ENCODE data around the gene SCGB1A1.

Gene SCGB1A1

DNA sequence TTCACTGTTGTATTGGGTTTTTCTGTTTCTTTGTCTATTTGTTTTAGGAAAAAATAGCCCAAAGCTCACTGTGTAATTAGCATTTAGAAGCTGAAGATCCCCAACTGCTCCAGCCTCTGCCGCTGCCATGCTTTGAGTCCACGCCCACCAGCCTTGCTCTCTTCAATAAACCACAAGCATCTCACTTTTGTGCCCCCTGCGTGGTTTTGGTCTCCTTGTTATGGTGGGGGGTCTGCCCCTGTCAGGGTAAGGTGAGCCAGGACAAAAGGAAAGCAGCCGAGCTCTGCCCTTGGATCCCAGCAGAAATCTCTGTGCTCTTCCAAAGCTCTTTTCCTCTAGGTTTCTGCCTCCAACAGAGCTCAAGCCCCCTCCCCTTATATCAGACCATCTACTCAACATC lies 4.2 kb downstream of the SCGB1A1 start:
- H3K4me3 ChIP-seq (ENCODE audit: low read depth, low read length): no peak overlapping the region

DNA sequence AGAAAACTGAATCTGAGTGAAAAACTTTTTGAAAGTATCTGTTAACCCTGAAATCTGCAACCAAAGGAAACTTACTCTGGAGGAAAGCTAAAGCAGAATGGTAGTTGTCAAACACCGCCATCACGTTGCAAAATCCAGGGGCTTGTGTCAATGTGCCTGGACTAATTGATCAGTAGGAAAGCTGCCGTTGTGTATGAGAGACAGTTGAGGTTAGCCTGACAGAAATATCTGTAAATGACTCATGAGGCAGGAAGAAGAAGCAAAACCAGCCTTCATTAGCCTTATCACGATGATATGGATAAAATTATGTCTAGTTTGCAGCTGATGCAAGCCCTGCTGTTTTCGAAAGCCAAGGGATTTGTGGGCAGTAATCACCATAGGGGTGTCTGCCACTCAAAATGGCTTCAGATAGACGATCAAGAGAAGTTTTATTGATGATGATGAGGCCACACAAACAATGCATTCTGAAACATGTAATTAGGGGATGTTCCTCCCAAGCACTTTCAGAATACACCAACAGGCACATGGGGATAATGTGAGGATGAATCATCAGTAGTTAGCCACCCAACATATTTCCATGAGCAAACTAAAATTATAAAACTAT lies 8.9 kb downstream of the SCGB1A1 start:
- H3K4me3 ChIP-seq (ENCODE audit: low read depth, low read length): no peak overlapping the region

More for the DNA sequence above, 4.2 kb downstream of the SCGB1A1 start:
- TF ChIP-seq, protein P1, sequence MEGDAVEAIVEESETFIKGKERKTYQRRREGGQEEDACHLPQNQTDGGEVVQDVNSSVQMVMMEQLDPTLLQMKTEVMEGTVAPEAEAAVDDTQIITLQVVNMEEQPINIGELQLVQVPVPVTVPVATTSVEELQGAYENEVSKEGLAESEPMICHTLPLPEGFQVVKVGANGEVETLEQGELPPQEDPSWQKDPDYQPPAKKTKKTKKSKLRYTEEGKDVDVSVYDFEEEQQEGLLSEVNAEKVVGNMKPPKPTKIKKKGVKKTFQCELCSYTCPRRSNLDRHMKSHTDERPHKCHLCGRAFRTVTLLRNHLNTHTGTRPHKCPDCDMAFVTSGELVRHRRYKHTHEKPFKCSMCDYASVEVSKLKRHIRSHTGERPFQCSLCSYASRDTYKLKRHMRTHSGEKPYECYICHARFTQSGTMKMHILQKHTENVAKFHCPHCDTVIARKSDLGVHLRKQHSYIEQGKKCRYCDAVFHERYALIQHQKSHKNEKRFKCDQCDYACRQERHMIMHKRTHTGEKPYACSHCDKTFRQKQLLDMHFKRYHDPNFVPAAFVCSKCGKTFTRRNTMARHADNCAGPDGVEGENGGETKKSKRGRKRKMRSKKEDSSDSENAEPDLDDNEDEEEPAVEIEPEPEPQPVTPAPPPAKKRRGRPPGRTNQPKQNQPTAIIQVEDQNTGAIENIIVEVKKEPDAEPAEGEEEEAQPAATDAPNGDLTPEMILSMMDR (IDR thresholded peaks at IDR 0.05; ENCODE audit: borderline replicate concordance, insufficient read depth, low read depth, low read length): no peak

DNA sequence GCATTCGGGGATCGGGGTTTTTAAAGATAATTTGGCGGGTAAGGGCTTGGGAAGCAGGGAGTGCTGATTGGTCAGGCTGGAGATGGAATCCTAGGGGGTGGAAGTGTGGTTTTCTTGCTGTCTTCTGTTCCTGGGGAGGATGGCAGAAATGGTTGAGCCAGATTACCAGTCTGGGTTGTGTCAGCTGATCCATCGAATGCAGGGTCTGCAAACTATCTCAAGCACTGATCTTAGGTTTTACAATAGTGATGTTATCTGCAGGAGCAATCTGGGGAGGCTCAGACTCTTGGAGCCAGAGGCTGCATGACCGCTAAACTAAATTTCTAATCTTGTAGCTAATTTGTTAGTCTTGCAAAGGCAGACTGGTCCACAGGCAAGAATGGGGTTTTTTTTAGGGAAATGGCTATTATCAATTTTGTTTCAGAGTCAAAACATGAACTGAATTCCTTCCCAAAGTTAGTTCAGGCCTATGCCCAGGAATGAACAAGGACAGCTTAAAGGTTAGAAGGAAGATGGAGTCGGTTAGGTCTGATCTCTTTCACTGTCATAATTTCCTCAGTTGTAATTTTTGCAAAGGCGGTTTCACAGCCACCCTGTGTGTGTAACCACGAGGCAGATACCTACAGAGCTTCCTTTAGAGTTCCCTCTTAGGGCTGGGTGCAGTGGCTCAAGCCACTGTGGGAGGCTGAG lies 10.2 kb downstream of the SCGB1A1 start:
- no peak overlapping the region for H3K4me3 ChIP-seq (ENCODE audit: low read depth, low read length)
- TF ChIP-seq, protein P1 (IDR thresholded peaks at IDR 0.05; ENCODE audit: borderline replicate concordance, insufficient read depth, low read depth, low read length): no peak

More for the DNA sequence above, 8.9 kb downstream of the SCGB1A1 start:
- TF ChIP-seq, protein P1 (IDR thresholded peaks at IDR 0.05; ENCODE audit: borderline replicate concordance, insufficient read depth, low read depth, low read length): no peak

DNA sequence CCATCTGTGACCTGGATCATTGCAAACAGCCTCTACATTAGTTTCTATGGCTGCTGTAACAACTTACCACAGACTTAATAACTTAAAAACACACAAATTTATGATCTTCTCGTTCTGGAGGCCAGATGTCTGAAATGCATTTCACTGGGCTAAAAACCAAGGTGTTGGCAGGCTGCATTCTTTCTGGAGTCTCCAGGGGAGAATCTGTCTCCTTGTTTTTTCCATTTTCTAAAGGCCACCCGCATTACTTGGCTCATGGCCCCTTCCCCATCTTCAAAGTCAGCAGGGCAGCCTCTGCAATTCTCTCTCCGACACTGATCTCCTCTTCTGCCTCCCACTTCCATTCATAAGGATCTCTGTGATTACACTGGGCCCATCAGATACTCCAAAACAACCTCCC lies 11.6 kb downstream of the SCGB1A1 start:
- TF ChIP-seq, protein P1 (IDR thresholded peaks at IDR 0.05; ENCODE audit: borderline replicate concordance, insufficient read depth, low read depth, low read length): no peak

DNA sequence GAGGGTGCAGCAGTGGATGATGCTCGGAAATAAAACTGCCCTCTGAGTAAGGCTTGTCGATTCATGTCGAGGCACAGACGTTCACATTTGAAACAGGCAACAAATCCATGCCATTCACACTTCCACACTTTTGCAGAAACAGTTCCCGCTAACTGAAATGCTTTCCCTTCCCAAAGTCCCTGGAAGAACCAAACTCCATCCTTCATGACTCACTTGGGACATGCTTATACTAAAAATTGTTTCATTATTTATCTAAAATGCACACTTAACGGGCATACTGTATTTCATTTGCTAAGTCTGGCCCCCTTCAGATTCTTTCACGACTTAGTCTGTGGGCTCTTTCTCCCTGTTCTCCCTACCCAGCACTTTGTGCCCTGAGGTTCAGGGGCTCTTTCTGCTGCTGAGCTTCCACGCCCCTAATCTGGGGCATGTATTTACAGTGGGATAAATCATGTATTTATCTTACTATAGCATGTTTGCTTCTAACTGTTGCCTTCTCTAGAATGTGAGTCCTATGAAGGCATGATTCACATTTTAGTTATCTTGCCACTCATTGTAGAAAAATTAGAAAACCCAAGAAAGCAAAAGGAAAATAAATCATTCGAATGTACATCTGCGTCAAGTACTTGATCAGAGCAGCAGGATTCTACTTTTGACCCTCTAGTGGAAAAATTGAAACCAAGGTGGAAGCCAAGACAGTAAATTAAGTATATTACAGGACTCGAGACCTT lies 12.5 kb downstream of the SCGB1A1 start:
- no peak overlapping the region for H3K4me3 ChIP-seq (ENCODE audit: low read depth, low read length)
- TF ChIP-seq, protein P1 (IDR thresholded peaks at IDR 0.05; ENCODE audit: borderline replicate concordance, insufficient read depth, low read depth, low read length): no peak

More for the DNA sequence above, 11.6 kb downstream of the SCGB1A1 start:
- H3K4me3 ChIP-seq (ENCODE audit: low read depth, low read length): no peak overlapping the region

DNA sequence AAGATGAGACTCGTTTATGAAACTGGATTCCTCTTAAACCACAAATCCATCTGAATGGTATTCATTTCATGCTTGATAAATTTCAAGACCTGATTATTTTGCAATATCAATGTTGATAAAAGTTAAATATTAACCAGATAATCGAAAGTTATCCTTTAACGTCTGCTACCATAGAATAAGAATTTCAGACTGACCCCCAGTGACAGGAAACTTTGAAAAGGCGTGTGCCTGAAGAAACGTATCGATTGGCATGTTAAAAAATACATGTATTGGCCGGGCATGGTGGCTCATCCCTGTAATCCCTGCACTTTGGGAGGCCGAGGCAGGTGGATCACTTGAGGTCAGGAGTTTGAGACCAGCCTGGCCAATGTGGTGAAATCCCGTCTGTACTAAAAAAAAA lies 13.9 kb downstream of the SCGB1A1 start:
- TF ChIP-seq, protein P1 (IDR thresholded peaks at IDR 0.05; ENCODE audit: borderline replicate concordance, insufficient read depth, low read depth, low read length): no peak
- H3K4me3 ChIP-seq (ENCODE audit: low read depth, low read length): no peak overlapping the region

All from GM12875 (cell line).